ENCODE data around the gene CLTB. TPM values are rescaled to one million over a fixed set of nuclear protein-coding genes. Genes with fewer than 3 reads are reported as not detected.

Gene CLTB
- polyA plus RNA-seq, 1 of the 3 experiments (the other 2 are of a cell fraction): 91.2 TPM

GRCh38 chr5:176366232-176366894, 50.0 kb downstream of the CLTB start:
- 62% methylated on average over 29 of the region's 38 CpGs for WGBS (ENCODE audit: low lambda C conversion rate)
- peak overlapping the region in 1 of 2 experiments; percentile 80; a peak in 3 of 4 replicates for H3K27ac ChIP-seq (ENCODE audit: low read depth in 2 of 2, low read length in 1 of 2)
- H2AFZ ChIP-seq (ENCODE audit: low read depth): peak overlapping the region; percentile 97; the same call in 1 of the 2 replicates
- H3K36me3 ChIP-seq (replicated peaks in 1 of 2; ENCODE audit: control insufficient read depth in 1 of 2, insufficient read depth in 2 of 2, low read length in 1 of 2): peaks cover 4 to 20% of the 10 kb centered on the region in 2 experiments
- H3K9ac ChIP-seq: peak overlapping the region; percentile 75
- TF ChIP-seq, protein P1, sequence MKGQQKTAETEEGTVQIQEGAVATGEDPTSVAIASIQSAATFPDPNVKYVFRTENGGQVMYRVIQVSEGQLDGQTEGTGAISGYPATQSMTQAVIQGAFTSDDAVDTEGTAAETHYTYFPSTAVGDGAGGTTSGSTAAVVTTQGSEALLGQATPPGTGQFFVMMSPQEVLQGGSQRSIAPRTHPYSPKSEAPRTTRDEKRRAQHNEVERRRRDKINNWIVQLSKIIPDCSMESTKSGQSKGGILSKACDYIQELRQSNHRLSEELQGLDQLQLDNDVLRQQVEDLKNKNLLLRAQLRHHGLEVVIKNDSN (IDR thresholded peaks at IDR 0.05; ENCODE audit: borderline replicate concordance, low read depth): no peak
- TF ChIP-seq NRF1 (IDR thresholded peaks at IDR 0.05; ENCODE audit: low read depth, low read length): no peak
- no peak for TF ChIP-seq ZBTB33 (IDR thresholded peaks at IDR 0.05; ENCODE audit: borderline replicate concordance, low read depth)
- no peak for TF ChIP-seq SIN3A (IDR thresholded peaks at IDR 0.05; ENCODE audit: borderline replicate concordance, low read depth, low read length)
- no peak for TF ChIP-seq CTCF (IDR thresholded peaks at IDR 0.05)
- TF ChIP-seq, protein P2, sequence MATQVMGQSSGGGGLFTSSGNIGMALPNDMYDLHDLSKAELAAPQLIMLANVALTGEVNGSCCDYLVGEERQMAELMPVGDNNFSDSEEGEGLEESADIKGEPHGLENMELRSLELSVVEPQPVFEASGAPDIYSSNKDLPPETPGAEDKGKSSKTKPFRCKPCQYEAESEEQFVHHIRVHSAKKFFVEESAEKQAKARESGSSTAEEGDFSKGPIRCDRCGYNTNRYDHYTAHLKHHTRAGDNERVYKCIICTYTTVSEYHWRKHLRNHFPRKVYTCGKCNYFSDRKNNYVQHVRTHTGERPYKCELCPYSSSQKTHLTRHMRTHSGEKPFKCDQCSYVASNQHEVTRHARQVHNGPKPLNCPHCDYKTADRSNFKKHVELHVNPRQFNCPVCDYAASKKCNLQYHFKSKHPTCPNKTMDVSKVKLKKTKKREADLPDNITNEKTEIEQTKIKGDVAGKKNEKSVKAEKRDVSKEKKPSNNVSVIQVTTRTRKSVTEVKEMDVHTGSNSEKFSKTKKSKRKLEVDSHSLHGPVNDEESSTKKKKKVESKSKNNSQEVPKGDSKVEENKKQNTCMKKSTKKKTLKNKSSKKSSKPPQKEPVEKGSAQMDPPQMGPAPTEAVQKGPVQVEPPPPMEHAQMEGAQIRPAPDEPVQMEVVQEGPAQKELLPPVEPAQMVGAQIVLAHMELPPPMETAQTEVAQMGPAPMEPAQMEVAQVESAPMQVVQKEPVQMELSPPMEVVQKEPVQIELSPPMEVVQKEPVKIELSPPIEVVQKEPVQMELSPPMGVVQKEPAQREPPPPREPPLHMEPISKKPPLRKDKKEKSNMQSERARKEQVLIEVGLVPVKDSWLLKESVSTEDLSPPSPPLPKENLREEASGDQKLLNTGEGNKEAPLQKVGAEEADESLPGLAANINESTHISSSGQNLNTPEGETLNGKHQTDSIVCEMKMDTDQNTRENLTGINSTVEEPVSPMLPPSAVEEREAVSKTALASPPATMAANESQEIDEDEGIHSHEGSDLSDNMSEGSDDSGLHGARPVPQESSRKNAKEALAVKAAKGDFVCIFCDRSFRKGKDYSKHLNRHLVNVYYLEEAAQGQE (IDR thresholded peaks at IDR 0.05; ENCODE audit: low read depth, low read length): no peak
- H3K79me2 ChIP-seq (ENCODE audit: insufficient read depth): peaks cover 2% of the 10 kb centered on the region; the same call in 1 of the 2 replicates
- peaks cover 0 to 16% of the 10 kb centered on the region in 2 experiments; a peak in 1 of 4 replicates for H3K4me1 ChIP-seq (ENCODE audit: control insufficient read depth in 1 of 2, insufficient read depth in 2 of 2, low read depth in 1 of 2, low read length in 1 of 2)
- DNase-seq: no peak
- H3F3A ChIP-seq (replicated peaks; ENCODE audit: insufficient read depth): peaks cover 3% of the 10 kb centered on the region
- no peaks in the 10 kb centered on the region for H3K9me3 ChIP-seq
- CTCF ChIA-PET: no interaction called here
- peak overlapping the region; percentile 98 for H3K4me2 ChIP-seq
- POLR2A ChIA-PET: interaction anchor here (0.5 to 0.7 kb wide), 2 partner anchors 17 to 171 kb away, joined by 3 read pairs; partner anchors contain the start of gene RNF44
- no peaks in the 10 kb centered on the region for H3K27me3 ChIP-seq (ENCODE audit: insufficient read depth)
- no peaks in the 10 kb centered on the region for H4K20me1 ChIP-seq (ENCODE audit: insufficient read depth)
- peak overlapping the region; percentile 70 to 87 for H3K4me3 ChIP-seq (ENCODE audit: low read depth in 2 of 2, low read length in 1 of 2)
- no peaks in the 10 kb centered on the region for H3K9me2 ChIP-seq
